ENCODE results near the gene CCDC57. TPM values are rescaled to one million over a fixed set of nuclear protein-coding genes. Genes with fewer than 3 reads are reported as not detected.
A peak's percentile ranks its signal among the peaks of the same experiment; 100 is the strongest.

Gene CCDC57
- total and polyA plus RNA-seq, 8 donors: 43.9 to 166 (median 75.4) TPM

DNA sequence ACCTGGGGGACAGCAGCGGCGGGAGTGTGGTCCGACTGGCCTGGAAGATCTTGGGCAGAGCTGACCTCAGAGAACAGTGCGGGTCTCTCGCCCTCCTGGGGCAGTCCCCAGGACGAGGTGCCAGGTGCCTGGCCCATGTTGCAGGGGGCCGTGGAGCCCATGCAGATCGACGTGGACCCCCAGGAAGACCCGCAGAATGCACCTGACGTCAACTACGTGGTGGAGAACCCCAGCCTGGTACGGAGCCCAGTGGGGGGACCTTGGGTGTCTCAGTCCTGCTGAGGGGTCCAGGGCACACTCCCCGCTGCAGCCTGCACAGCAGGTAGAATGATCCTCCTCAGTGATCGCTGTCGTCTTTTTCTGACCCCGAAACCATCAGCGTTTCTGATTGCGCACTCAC lies 159.5 kb downstream of the CCDC57 start:
- 83 to 88% (median 86%) methylated on average over 15 to 19 of the region's 19 CpGs for WGBS, 5 donors
- peak overlapping the region; percentile 67 to 88 (median 86) for H3K4me3 ChIP-seq
- no peak for DNase-seq

DNA sequence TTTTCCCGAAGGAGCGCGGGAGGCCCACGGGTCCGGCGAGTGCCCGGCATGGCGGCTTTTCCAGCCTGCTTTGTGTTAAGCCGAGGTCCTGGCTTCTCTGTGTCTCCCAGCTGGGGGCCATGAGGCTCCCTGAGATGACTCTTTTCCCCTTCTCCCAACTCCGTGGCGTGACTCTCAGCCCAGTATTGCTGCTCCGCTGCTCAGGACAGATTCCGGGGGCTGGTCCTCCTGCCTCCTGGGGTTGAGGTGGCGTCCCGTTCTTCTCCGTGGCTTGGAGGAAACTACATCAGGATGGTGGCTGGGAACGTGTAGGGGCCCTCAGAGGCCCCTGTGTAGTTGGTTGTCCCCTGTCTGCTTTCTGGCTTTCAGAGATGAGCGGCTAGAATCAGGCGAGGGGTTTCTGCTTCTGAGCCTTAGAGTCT lies 160.0 kb downstream of the CCDC57 start:
- no peaks in the 10 kb centered on the region for H3K9me3 ChIP-seq
- WGBS, 5 donors: 15 to 27% (median 20%) methylated on average over 11 to 19 of the region's 19 CpGs
- no peaks in the 10 kb centered on the region for H3K27me3 ChIP-seq
- intact Hi-C loops (cut with DNase I; ENCODE audit: low total_unique reads): no loop called here
- TF ChIP-seq EP300 (IDR thresholded peaks at IDR 0.05) (no peak), POLR2AphosphoS5 (IDR thresholded peaks at IDR 0.05) (no peak), POLR2A (IDR thresholded peaks at IDR 0.05) (no peak)
- TF ChIP-seq, protein P1, sequence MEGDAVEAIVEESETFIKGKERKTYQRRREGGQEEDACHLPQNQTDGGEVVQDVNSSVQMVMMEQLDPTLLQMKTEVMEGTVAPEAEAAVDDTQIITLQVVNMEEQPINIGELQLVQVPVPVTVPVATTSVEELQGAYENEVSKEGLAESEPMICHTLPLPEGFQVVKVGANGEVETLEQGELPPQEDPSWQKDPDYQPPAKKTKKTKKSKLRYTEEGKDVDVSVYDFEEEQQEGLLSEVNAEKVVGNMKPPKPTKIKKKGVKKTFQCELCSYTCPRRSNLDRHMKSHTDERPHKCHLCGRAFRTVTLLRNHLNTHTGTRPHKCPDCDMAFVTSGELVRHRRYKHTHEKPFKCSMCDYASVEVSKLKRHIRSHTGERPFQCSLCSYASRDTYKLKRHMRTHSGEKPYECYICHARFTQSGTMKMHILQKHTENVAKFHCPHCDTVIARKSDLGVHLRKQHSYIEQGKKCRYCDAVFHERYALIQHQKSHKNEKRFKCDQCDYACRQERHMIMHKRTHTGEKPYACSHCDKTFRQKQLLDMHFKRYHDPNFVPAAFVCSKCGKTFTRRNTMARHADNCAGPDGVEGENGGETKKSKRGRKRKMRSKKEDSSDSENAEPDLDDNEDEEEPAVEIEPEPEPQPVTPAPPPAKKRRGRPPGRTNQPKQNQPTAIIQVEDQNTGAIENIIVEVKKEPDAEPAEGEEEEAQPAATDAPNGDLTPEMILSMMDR (IDR thresholded peaks at IDR 0.05): no peak
- peaks cover 36 to 72% (median 68%) of the 10 kb centered on the region in 4 donors for H3K36me3 ChIP-seq
- peak overlapping the region in 3 of 5 donors; percentile 41 to 85 (median 82) for H3K27ac ChIP-seq
- no peak for DNase-seq
- peaks cover 28 to 55% (median 48%) of the 10 kb centered on the region in 4 donors for H3K4me1 ChIP-seq
- H3K4me3 ChIP-seq: peak overlapping the region; percentile 67 to 88 (median 86)

More for the DNA sequence above, 159.5 kb downstream of the CCDC57 start:
- intact Hi-C loops (cut with DNase I; ENCODE audit: low total_unique reads): no loop called here
- no peak for TF ChIP-seq POLR2AphosphoS5 (IDR thresholded peaks at IDR 0.05)
- TF ChIP-seq EP300 (IDR thresholded peaks at IDR 0.05): no peak
- no peak for TF ChIP-seq POLR2A (IDR thresholded peaks at IDR 0.05)
- TF ChIP-seq, protein P1 (IDR thresholded peaks at IDR 0.05): no peak
- Histone ChIP-seq H3K4me1 (peaks cover 28 to 55% (median 48%) of the 10 kb centered on the region in 4 donors), H3K27ac (peak overlapping the region in 2 of 5 donors; percentile 82 to 85), H3K36me3 (peaks cover 41 to 72% (median 68%) of the 10 kb centered on the region in 4 donors), H3K27me3 (no peaks in the 10 kb centered on the region), H3K9me3 (no peaks in the 10 kb centered on the region)

DNA sequence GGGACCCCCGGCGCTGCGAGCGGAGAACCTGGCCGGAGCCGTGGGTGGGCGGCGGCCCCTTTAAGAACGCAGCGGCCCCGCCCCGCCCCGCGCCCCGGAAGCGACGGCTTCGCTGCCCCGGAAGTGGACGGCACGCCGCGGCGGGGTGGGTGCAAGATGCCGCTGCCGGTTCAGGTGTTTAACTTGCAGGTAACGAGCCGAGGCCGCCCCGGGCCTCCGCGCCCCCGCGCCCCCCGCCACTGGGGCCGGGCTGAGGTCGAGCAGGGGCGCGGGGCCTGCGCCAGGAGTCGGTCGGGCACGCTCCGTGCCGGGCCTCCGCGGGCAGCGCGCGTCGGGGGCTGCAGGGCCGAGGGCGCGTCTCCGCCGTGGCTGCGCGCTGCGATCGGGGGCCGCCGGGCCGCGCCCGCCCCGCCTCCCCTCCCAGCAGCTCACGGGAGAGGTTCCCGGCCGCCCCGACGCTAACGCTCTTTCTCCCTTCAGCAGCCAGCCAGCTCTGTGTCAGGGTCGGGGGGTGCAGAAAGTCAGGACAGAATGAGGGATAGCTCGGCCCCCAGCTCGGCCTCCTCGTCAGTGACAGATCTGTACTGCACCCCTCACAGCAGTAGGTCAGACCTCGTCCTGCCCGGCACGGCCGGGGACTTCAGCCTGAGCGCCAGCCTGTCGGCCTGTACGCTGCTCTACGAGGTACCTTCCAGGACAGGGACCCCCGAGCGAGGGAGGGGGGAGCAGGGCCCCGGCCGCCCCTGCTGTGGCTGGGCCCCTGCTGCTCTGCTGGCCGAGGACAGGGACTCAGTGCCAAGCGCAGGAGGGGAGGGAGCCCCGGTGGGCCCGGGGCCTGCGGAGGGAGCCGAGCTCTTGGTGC lies 160.6 kb downstream of the CCDC57 start, which contains the start of the genes GPS1 and RFNG:
Gene GPS1, plus strand, starts transcription at position 123 of the 862 bp plus-strand sequence. Its CDS starts 34 bp downstream, at position 157.
Gene RFNG, minus strand, starts transcription at position 36 of the 862 bp plus-strand sequence. CDS start 45 bp downstream, outside the sequence.
- Histone ChIP-seq H3K9me3 (no peaks in the 10 kb centered on the region), H3K27me3 (no peaks in the 10 kb centered on the region), H3K4me1 (peaks cover 28 to 55% (median 48%) of the 10 kb centered on the region in 4 donors), H3K4me3 (peak within 1 kb of the TSS; percentile 67 to 88 (median 86)), H3K27ac (peak within 1 kb of the TSS; percentile 50 to 85 (median 82)), H3K36me3 (peaks cover 29 to 72% (median 68%) of the 10 kb centered on the region in 4 donors)
- TF ChIP-seq POLR2AphosphoS5 (IDR thresholded peaks at IDR 0.05) (peak; percentile 31 to 73 (median 40)), EP300 (IDR thresholded peaks at IDR 0.05) (no peak)
- intact Hi-C loops (cut with DNase I; ENCODE audit: low total_unique reads): no loop called here
- peak; percentile 82 to 93 for DNase-seq
- 0 to 2% (median 1%) methylated on average over 30 to 94 of the region's 94 CpGs for WGBS, 5 donors

Other genes starting within 250 kb of the CCDC57 start
- gene ASPSCR1, start 235.2 kb downstream of the CCDC57 start, total RNA-seq: 100 to 1,000 TPM in 1 of 5 donors, 10 to 100 TPM in 4; 11.7 to 143 (median 34.8) TPM
- gene ASPSCR1, start 235.2 kb downstream of the CCDC57 start, polyA plus RNA-seq: 10 to 100 TPM; 56.9 to 82.0 (median 60.8) TPM
- 100 to 1,000 TPM in 2 of 5 donors, 10 to 100 TPM in 3; 22.0 to 213 (median 53.1) TPM for gene CENPX, start 190.0 kb downstream of the CCDC57 start, total RNA-seq
- 100 to 1,000 TPM; 142 to 231 (median 215) TPM for gene CENPX, start 190.0 kb downstream of the CCDC57 start, polyA plus RNA-seq
- 100 to 1,000 TPM in 1 of 5 donors, 10 to 100 TPM in 3, 1 to 10 TPM in 1; 8.3 to 171 (median 42.9) TPM for gene LRRC45, start 189.5 kb downstream of the CCDC57 start, total RNA-seq
- gene LRRC45, start 189.5 kb downstream of the CCDC57 start, polyA plus RNA-seq: 10 to 100 TPM; 12.7 to 21.1 (median 20.9) TPM
- 10 to 100 TPM in 1 of 5 donors, 1 to 10 TPM in 3, not detected in 1; 1.2 to 11.6 (median 2.5) TPM for gene RAC3, start 181.2 kb downstream of the CCDC57 start, total RNA-seq
- 10 to 100 TPM; 13.1 to 24.8 (median 16.2) TPM for gene RAC3, start 181.2 kb downstream of the CCDC57 start, polyA plus RNA-seq
- gene DCXR, start 175.1 kb downstream of the CCDC57 start, total RNA-seq: 100 to 1,000 TPM in 2 of 5 donors, 10 to 100 TPM in 3; 11.1 to 461 (median 100.0) TPM
- gene DCXR, start 175.1 kb downstream of the CCDC57 start, polyA plus RNA-seq: 100 to 1,000 TPM; 352 to 403 (median 396) TPM
- gene RFNG, start 161.0 kb downstream of the CCDC57 start, total RNA-seq: 10 to 100 TPM; 12.5 to 66.5 (median 28.3) TPM
- gene RFNG, start 161.0 kb downstream of the CCDC57 start, polyA plus RNA-seq: 10 to 100 TPM; 22.5 to 55.2 (median 26.0) TPM
- gene GPS1, start 160.9 kb downstream of the CCDC57 start, total RNA-seq: 100 to 1,000 TPM in 1 of 5 donors, 10 to 100 TPM in 4; 28.0 to 329 (median 86.4) TPM
- gene GPS1, start 160.9 kb downstream of the CCDC57 start, polyA plus RNA-seq: 100 to 1,000 TPM; 103 to 139 (median 129) TPM
- gene DUS1L, start 147.0 kb downstream of the CCDC57 start, total RNA-seq: 100 to 1,000 TPM in 2 of 5 donors, 10 to 100 TPM in 3; 63.2 to 286 (median 94.6) TPM
- gene DUS1L, start 147.0 kb downstream of the CCDC57 start, polyA plus RNA-seq: 100 to 1,000 TPM; 126 to 189 (median 174) TPM
- 100 to 1,000 TPM in 3 of 5 donors, 10 to 100 TPM in 2; 22.8 to 268 (median 175) TPM for gene FASN, start 114.6 kb downstream of the CCDC57 start, total RNA-seq
- gene FASN, start 114.6 kb downstream of the CCDC57 start, polyA plus RNA-seq: 10 to 100 TPM; 36.0 to 97.8 (median 53.3) TPM
- gene SLC16A3, start 16.2 kb upstream of the CCDC57 start, total RNA-seq: 10 to 100 TPM; 29.2 to 87.9 (median 53.3) TPM
- gene SLC16A3, start 16.2 kb upstream of the CCDC57 start, polyA plus RNA-seq: 10 to 100 TPM in 2 of 3 donors, 1 to 10 TPM in 1; 4.9 to 39.8 (median 20.4) TPM
- 100 to 1,000 TPM in 4 of 5 donors, 10 to 100 TPM in 1; 58.0 to 180 (median 140) TPM for gene CSNK1D, start 60.9 kb upstream of the CCDC57 start, total RNA-seq
- 10 to 100 TPM; 55.9 to 66.7 (median 65.4) TPM for gene CSNK1D, start 60.9 kb upstream of the CCDC57 start, polyA plus RNA-seq
- gene CD7, start 104.8 kb upstream of the CCDC57 start, total RNA-seq: 1 to 10 TPM in 2 of 5 donors, not detected in 3; 2.0 to 4.3 TPM
- gene CD7, start 104.8 kb upstream of the CCDC57 start, polyA plus RNA-seq: 1 to 10 TPM; 2.1 to 8.6 (median 3.7) TPM
- 10 to 100 TPM in 2 of 5 donors, 1 to 10 TPM in 3; 1.8 to 48.8 (median 6.7) TPM for gene SECTM1, start 120.9 kb upstream of the CCDC57 start, total RNA-seq
- 10 to 100 TPM in 2 of 3 donors, 1 to 10 TPM in 1; 9.3 to 23.1 (median 10.2) TPM for gene SECTM1, start 120.9 kb upstream of the CCDC57 start, polyA plus RNA-seq
- gene TEX19, start 146.4 kb upstream of the CCDC57 start, total RNA-seq: not detected
- not detected for gene TEX19, start 146.4 kb upstream of the CCDC57 start, polyA plus RNA-seq
- not detected for gene UTS2R, start 158.9 kb upstream of the CCDC57 start, total RNA-seq
- not detected for gene UTS2R, start 158.9 kb upstream of the CCDC57 start, polyA plus RNA-seq
- gene HEXD, start 205.5 kb upstream of the CCDC57 start, total RNA-seq: 100 to 1,000 TPM in 4 of 5 donors, 10 to 100 TPM in 1; 13.8 to 212 (median 124) TPM
- 100 to 1,000 TPM in 1 of 3 donors, 10 to 100 TPM in 2; 51.9 to 103 (median 93.4) TPM for gene HEXD, start 205.5 kb upstream of the CCDC57 start, polyA plus RNA-seq
- 10 to 100 TPM; 10.5 to 30.4 (median 23.2) TPM for gene OGFOD3, start 205.7 kb upstream of the CCDC57 start, total RNA-seq
- 10 to 100 TPM; 13.9 to 17.3 (median 15.3) TPM for gene OGFOD3, start 205.7 kb upstream of the CCDC57 start, polyA plus RNA-seq
- 100 to 1,000 TPM in 2 of 5 donors, 10 to 100 TPM in 3; 41.5 to 196 (median 53.0) TPM for gene CYBC1, start 237.9 kb upstream of the CCDC57 start, total RNA-seq
- gene CYBC1, start 237.9 kb upstream of the CCDC57 start, polyA plus RNA-seq: 10 to 100 TPM; 35.9 to 43.4 (median 40.3) TPM
- gene NARF, start 245.9 kb upstream of the CCDC57 start, total RNA-seq: 10 to 100 TPM; 29.4 to 83.9 (median 36.2) TPM
- gene NARF, start 245.9 kb upstream of the CCDC57 start, polyA plus RNA-seq: 10 to 100 TPM; 71.9 to 78.2 (median 78.1) TPM

Data from stomach (tissue), 9 donors.